ENCODE results near the gene ALG3. TPM values are rescaled to one million over a fixed set of nuclear protein-coding genes. Genes with fewer than 3 reads are reported as not detected.
"Not testable (repeated sequence)": the region's sequence is repeated elsewhere in the genome, so short reads cannot be mapped to it uniquely, and the experiment has no call there.

The ALG3 gene
- total RNA-seq, 1 experiment from 2014 or later = 62.2 TPM

DNA sequence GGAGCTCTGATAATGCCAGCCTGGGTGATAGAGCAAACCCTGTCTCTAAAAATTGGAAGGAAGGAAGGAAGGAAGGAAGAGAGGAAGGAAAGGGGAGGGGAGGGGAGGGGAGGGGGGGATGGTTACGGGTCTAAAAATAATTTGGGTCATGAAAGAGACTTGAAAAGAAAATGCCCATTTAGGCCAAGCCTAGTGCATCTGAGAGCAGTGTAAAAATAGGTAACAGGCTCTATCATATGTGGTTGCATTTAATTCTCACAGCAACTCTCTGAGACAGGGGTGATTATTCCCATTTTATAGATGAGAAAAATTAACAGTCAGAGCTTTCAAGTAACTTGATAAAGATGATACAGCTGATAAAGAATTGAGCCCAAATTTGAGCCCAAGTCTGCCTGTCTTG is 23.5 kb upstream of the ALG3 start:
- H3K9me3 ChIP-seq (ENCODE audit: control insufficient read depth, low read depth, low read length) = no peaks in the 10 kb centered on the region
- peaks cover 0 to 2% (median 0%) of the 10 kb centered on the region in 3 experiments; a peak in 1 of 7 replicates for H3K36me3 Mint-ChIP-seq (ENCODE audit: insufficient read depth in 1 of 3, low read depth in 3 of 3)
- no peak overlapping the region for H2BK5ac ChIP-seq (ENCODE audit: insufficient read length, low read length)
- H4K8ac ChIP-seq (replicated peaks; ENCODE audit: insufficient read length, low read depth, low read length) = no peak overlapping the region
- peaks cover 2% of the 10 kb centered on the region for H3K23me2 ChIP-seq (ENCODE audit: insufficient read length, low read depth, low read length, poor library complexity, severe bottlenecking)
- H3K4me3 Mint-ChIP-seq = no peak overlapping the region
- no peak overlapping the region for H2BK15ac ChIP-seq (ENCODE audit: low read depth, low read length)
- peaks cover 7% of the 10 kb centered on the region for H3K27me3 Mint-ChIP-seq (ENCODE audit: low read depth)
- no peak overlapping the region for H3K9ac ChIP-seq (ENCODE audit: extremely low read depth, insufficient read length, low read length)
- peaks cover 8% of the 10 kb centered on the region; the same call in 1 of the 2 replicates for H3K27me3 ChIP-seq (ENCODE audit: insufficient read depth, low read length)
- no peaks in the 10 kb centered on the region for H3K79me1 ChIP-seq (ENCODE audit: insufficient read depth, low read depth, low read length, poor library complexity, severe bottlenecking)
- H2AFZ ChIP-seq (ENCODE audit: low read length) = no peak overlapping the region
- H3K14ac ChIP-seq (ENCODE audit: insufficient read depth, low read length) = no peak overlapping the region
- TF ChIP-seq, protein P1, sequence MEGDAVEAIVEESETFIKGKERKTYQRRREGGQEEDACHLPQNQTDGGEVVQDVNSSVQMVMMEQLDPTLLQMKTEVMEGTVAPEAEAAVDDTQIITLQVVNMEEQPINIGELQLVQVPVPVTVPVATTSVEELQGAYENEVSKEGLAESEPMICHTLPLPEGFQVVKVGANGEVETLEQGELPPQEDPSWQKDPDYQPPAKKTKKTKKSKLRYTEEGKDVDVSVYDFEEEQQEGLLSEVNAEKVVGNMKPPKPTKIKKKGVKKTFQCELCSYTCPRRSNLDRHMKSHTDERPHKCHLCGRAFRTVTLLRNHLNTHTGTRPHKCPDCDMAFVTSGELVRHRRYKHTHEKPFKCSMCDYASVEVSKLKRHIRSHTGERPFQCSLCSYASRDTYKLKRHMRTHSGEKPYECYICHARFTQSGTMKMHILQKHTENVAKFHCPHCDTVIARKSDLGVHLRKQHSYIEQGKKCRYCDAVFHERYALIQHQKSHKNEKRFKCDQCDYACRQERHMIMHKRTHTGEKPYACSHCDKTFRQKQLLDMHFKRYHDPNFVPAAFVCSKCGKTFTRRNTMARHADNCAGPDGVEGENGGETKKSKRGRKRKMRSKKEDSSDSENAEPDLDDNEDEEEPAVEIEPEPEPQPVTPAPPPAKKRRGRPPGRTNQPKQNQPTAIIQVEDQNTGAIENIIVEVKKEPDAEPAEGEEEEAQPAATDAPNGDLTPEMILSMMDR (conservative IDR thresholded peaks at IDR 0.05) = no peak
- WGBS (ENCODE audit: extremely low coverage, insufficient read length, low lambda C conversion rate) = no CpG with 5 or more reads among the region's 1 CpG
- H4K5ac ChIP-seq (ENCODE audit: insufficient read length, low read depth, low read length) = no peak overlapping the region
- H2BK20ac ChIP-seq (ENCODE audit: low read depth, low read length, poor library complexity, severe bottlenecking) = no peak overlapping the region
- H3K23ac ChIP-seq (ENCODE audit: insufficient read length, low read depth, low read length) = no peak overlapping the region
- no peak overlapping the region for H3K56ac ChIP-seq (ENCODE audit: insufficient read length, low read depth, low read length)
- H4K91ac ChIP-seq (ENCODE audit: insufficient read length, low read depth, low read length) = no peak overlapping the region
- no peak overlapping the region for H2BK12ac ChIP-seq (ENCODE audit: insufficient read length, low read depth, low read length)
- H3K79me2 ChIP-seq (ENCODE audit: insufficient read depth, low read length) = no peaks in the 10 kb centered on the region
- H3K27ac Mint-ChIP-seq = no peak overlapping the region; a peak in 1 of 7 replicates
- no peak overlapping the region for H2AK5ac ChIP-seq (ENCODE audit: insufficient read length, low read length)
- no peak overlapping the region for H3K4ac ChIP-seq (ENCODE audit: low read depth, low read length)
- no peak overlapping the region for H2BK120ac ChIP-seq (ENCODE audit: low read depth, low read length, poor library complexity, severe bottlenecking)
- H3K4me2 ChIP-seq (ENCODE audit: insufficient read depth, insufficient read length, low read length) = no peak overlapping the region
- H4K20me1 ChIP-seq (ENCODE audit: control insufficient read depth, insufficient read depth, insufficient read length) = no peaks in the 10 kb centered on the region
- peaks cover 0 to 6% of the 10 kb centered on the region in 2 experiments; a peak in 2 of 4 replicates for H3K4me1 Mint-ChIP-seq
- H3K4me1 ChIP-seq (ENCODE audit: insufficient read depth, low read length) = no peaks in the 10 kb centered on the region
- H3T11ph ChIP-seq (ENCODE audit: low read length) = no peak overlapping the region
- DNase-seq = no peak
- H3K9me3 Mint-ChIP-seq = peaks cover 2% of the 10 kb centered on the region in 2 experiments; a peak in 3 of 5 replicates
- no peak overlapping the region for H3K18ac ChIP-seq (ENCODE audit: insufficient read length, low read depth, low read length)
- no peak overlapping the region for H3K27ac ChIP-seq (ENCODE audit: insufficient read length, low read depth, low read length)

DNA sequence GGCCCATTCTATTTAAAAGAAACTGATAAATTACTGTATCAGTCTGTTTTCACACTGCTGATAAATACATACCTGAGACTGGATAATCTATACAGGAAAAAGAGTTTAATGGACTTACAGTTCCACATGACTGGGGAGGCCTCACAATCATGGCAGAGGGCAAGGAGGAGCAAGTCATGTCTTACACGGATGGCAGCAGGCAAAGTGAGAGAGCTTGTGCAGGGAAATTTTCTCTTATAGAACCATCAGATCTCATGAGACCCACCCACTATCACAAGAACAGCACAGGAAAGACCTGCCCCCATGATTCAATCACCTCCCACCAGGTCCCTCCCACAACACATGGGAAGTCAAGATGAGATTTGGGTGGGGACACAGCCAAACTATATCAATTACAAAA is 18.5 kb upstream of the ALG3 start:
- H3K9me3 ChIP-seq (ENCODE audit: control insufficient read depth, low read depth, low read length); H3K36me3 Mint-ChIP-seq (ENCODE audit: insufficient read depth in 1 of 3, low read depth in 3 of 3); H3K27me3 ChIP-seq (ENCODE audit: insufficient read depth, low read length); H3K79me2 ChIP-seq (ENCODE audit: insufficient read depth, low read length); H3K18ac ChIP-seq (ENCODE audit: insufficient read length, low read depth, low read length); H3K4ac ChIP-seq (ENCODE audit: low read depth, low read length); H2BK12ac ChIP-seq (ENCODE audit: insufficient read length, low read depth, low read length); H4K20me1 ChIP-seq (ENCODE audit: control insufficient read depth, insufficient read depth, insufficient read length); H3K9ac ChIP-seq (ENCODE audit: extremely low read depth, insufficient read length, low read length); H3K56ac ChIP-seq (ENCODE audit: insufficient read length, low read depth, low read length); H3K79me1 ChIP-seq (ENCODE audit: insufficient read depth, low read depth, low read length, poor library complexity, severe bottlenecking); H2BK120ac ChIP-seq (ENCODE audit: low read depth, low read length, poor library complexity, severe bottlenecking); H2AFZ ChIP-seq (ENCODE audit: low read length); H2BK20ac ChIP-seq (ENCODE audit: low read depth, low read length, poor library complexity, severe bottlenecking); H3K27ac ChIP-seq (ENCODE audit: insufficient read length, low read depth, low read length); H2BK15ac ChIP-seq (ENCODE audit: low read depth, low read length); DNase-seq; H3K4me1 ChIP-seq (ENCODE audit: insufficient read depth, low read length); H3K4me3 Mint-ChIP-seq; H2AK5ac ChIP-seq (ENCODE audit: insufficient read length, low read length); H3K23ac ChIP-seq (ENCODE audit: insufficient read length, low read depth, low read length); H3K27ac Mint-ChIP-seq; H4K8ac ChIP-seq (replicated peaks; ENCODE audit: insufficient read length, low read depth, low read length); H2BK5ac ChIP-seq (ENCODE audit: insufficient read length, low read length); H3T11ph ChIP-seq (ENCODE audit: low read length); H3K23me2 ChIP-seq (ENCODE audit: insufficient read length, low read depth, low read length, poor library complexity, severe bottlenecking); H3K14ac ChIP-seq (ENCODE audit: insufficient read depth, low read length); H4K91ac ChIP-seq (ENCODE audit: insufficient read length, low read depth, low read length); H3K4me2 ChIP-seq (ENCODE audit: insufficient read depth, insufficient read length, low read length); H4K5ac ChIP-seq (ENCODE audit: insufficient read length, low read depth, low read length); H3K4me1 Mint-ChIP-seq; H3K9me3 Mint-ChIP-seq: not testable (repeated sequence)
- WGBS (ENCODE audit: extremely low coverage, insufficient read length, low lambda C conversion rate) = no CpG with 5 or more reads among the region's 1 CpG
- peaks cover 35% of the 10 kb centered on the region for H3K27me3 Mint-ChIP-seq (ENCODE audit: low read depth)
